SH-SY5Y (cell line): ENCODE data around the gene MEIKIN.

ENCODE experiments used
- GATA2 ChIP-seq: IDR thresholded peaks from 2 replicates; pipeline ENCODE4 v1.6.1; 2011; ENCODE audit warnings: mild to moderate bottlenecking, low read depth, low read length
- GATA3 ChIP-seq: IDR thresholded peaks from 2 replicates; pipeline ENCODE4 v1.6.1; 2011; ENCODE audit warnings: low read depth, mild to moderate bottlenecking, low read length, moderate library complexity

- no peak for TF ChIP-seq GATA2
- no peak for TF ChIP-seq GATA3
Observed at GRCh38 chr5:131879705-131880104, 65.8 kb downstream of the MEIKIN start.
